GM18507 (cell line): ENCODE measurements around the gene COG3.

Experiments used
- DNase-seq: peaks from one replicate; pipeline ENCODE4 v3.0.0; 2011; ENCODE audit warnings: low read depth; ENCODE audit not compliant: insufficient read length; ENCODE audit errors: extremely low spot score
- FAIRE-seq: peaks from 2 replicates; lab custom pipeline; 2011; peaks lifted over from hg19 to GRCh38; lab: Jason Lieb, UNC

The COG3 gene

GRCh38 chr13:45492538-45492937 lies 27.8 kb downstream of the COG3 start:
- FAIRE-seq (no peak), DNase-seq (no peak)

GRCh38 chr13:45496942-45497341 lies 32.2 kb downstream of the COG3 start:
- FAIRE-seq, result no peak

GRCh38 chr13:45500492-45501174 lies 35.9 kb downstream of the COG3 start:
- DNase-seq, result no peak
- no peak for FAIRE-seq

More at GRCh38 chr13:45496942-45497341, 32.2 kb downstream of the COG3 start:
- DNase-seq, result no peak

- FAIRE-seq, result no peak
These were observed 36.4 kb downstream of the COG3 start for GRCh38 chr13:45501175-45501526.

GRCh38 chr13:45503658-45504057 lies 38.9 kb downstream of the COG3 start:
- FAIRE-seq, result no peak
- DNase-seq, result no peak

More at GRCh38 chr13:45501175-45501526, 36.4 kb downstream of the COG3 start:
- DNase-seq, result no peak

- DNase-seq (no peak), FAIRE-seq (no peak)
These were observed 42.1 kb downstream of the COG3 start for GRCh38 chr13:45506811-45507210.

- no peak for FAIRE-seq
- DNase-seq, result no peak
These were observed 44.0 kb downstream of the COG3 start for GRCh38 chr13:45508776-45509175.

GRCh38 chr13:45510672-45511071 lies 45.9 kb downstream of the COG3 start:
- FAIRE-seq (no peak), DNase-seq (no peak)

- DNase-seq (peak; percentile 38), FAIRE-seq (peak; percentile 91)
These were observed 46.8 kb downstream of the COG3 start for GRCh38 chr13:45511310-45512097.

- FAIRE-seq, result no peak
These were observed 47.4 kb downstream of the COG3 start for GRCh38 chr13:45512098-45512496.

GRCh38 chr13:45516757-45517156 lies 52.0 kb downstream of the COG3 start:
- no peak for FAIRE-seq

More at GRCh38 chr13:45512098-45512496, 47.4 kb downstream of the COG3 start:
- no peak for DNase-seq

GRCh38 chr13:45518525-45519245 lies 53.9 kb downstream of the COG3 start:
- FAIRE-seq, result no peak
- no peak for DNase-seq

More at GRCh38 chr13:45516757-45517156, 52.0 kb downstream of the COG3 start:
- no peak for DNase-seq

GRCh38 chr13:45519493-45519892 lies 54.8 kb downstream of the COG3 start:
- FAIRE-seq (peak; percentile 33), DNase-seq (no peak)

- no peak for DNase-seq
- no peak for FAIRE-seq
These were observed 56.6 kb downstream of the COG3 start for GRCh38 chr13:45521297-45521696.

- FAIRE-seq, result peak; percentile 5
- no peak for DNase-seq
These were observed 57.8 kb downstream of the COG3 start for GRCh38 chr13:45522571-45522970.

GRCh38 chr13:45527699-45528462 lies 63.1 kb downstream of the COG3 start:
- DNase-seq (no peak), FAIRE-seq (no peak)

- FAIRE-seq (no peak), DNase-seq (no peak)
These were observed 65.0 kb downstream of the COG3 start for GRCh38 chr13:45529758-45530157.

GRCh38 chr13:45534604-45535003 lies 69.9 kb downstream of the COG3 start:
- FAIRE-seq, result no peak

GRCh38 chr13:45536224-45536623 lies 71.5 kb downstream of the COG3 start:
- DNase-seq, result no peak
- no peak for FAIRE-seq

More at GRCh38 chr13:45534604-45535003, 69.9 kb downstream of the COG3 start:
- DNase-seq, result no peak
